Keratinocyte (primary cell): ENCODE measurements around the gene LMBR1L.

ENCODE experiments used
- CTCF ChIP-seq, 3 experiments: IDR thresholded peaks in 1 of 3; conservative IDR thresholded peaks in 1 of 3; optimal IDR thresholded peaks in 1 of 3; 2 replicates in 2 of 3; 3 replicates in 1 of 3; pipeline versions ENCODE3 to v1.5.1; 2011; ENCODE audit warnings: low read length in 3 of 3, mild to moderate bottlenecking in 3 of 3, moderate library complexity in 2 of 3, control low read depth in 1 of 3, inconsistent platforms in 1 of 3; ENCODE audit not compliant: insufficient read depth in 2 of 3; ENCODE audit errors: extremely low read depth in 1 of 3
- EZH2 ChIP-seq: IDR thresholded peaks from one replicate; pipeline ENCODE4 v1.6.1; 2012; ENCODE audit warnings: inconsistent platforms, mild to moderate bottlenecking, low read length, moderate library complexity

- TF ChIP-seq CTCF (optimal IDR thresholded peaks at IDR 0.05 in 1 of 3, IDR thresholded peaks at IDR 0.05 in 1 of 3, conservative IDR thresholded peaks at IDR 0.05 in 1 of 3; ENCODE audit: extremely low read depth in 1 of 3, insufficient read depth in 2 of 3, low read length in 3 of 3) (peak; percentile 23 to 45 (median 31)), EZH2 (no peak)
Measured at GRCh38 chr12:49110464-49111155, at the start of gene LMBR1L.
